ENCODE results near the gene LRP1.

LRP1 gene

DNA sequence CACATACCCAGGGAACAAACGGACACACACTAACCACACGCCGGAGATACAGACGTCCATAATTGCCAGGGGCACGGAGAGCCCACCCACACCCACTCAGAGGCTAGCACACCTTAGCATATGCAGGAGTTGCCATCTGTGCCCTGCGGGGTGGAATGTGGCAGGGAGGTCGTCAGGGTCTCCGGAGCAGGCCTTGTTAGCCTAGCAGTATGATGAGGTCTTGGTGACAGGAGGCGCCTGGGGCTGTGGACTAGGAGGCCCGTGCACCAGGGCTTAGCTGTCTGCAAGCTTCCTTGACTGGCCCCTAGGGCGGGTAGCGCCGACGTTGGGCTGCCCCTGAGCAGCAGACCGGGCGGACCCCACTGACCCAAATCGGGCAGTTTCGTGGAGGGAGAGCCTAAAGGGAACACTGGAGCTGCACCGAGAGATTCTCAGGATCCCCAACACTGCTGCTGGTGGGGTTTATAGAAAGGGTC, 112.7 kb downstream of the LRP1 start:
- no peak for DNase-seq

- no peak for DNase-seq
Observed at GRCh38 chr12:57241402-57242310, 113.4 kb downstream of the LRP1 start.

DNA sequence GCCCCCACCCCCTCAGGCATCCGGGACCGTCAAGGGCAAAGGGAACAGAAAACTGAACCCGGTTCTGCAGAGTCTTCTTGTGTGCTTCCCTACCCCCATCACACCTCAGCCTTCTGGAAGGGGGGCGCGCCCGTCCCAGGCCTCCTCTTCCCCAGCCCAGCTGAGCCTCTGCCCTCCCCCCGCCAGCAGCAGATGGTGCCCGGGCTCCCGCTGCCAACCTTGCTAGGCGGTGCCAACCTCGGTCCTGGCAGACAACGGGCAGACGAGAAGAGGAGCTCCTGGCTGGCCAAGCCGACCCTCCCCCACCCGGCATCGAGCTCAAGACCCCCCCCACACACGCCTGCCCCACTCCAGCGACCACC, 114.0 kb downstream of the LRP1 start:
- DNase-seq: no peak

- DNase-seq: peak; percentile 88
Observed at GRCh38 chr12:57242691-57243454, 114.6 kb downstream of the LRP1 start.

GRCh38 chr12:57243521-57244311, 115.4 kb downstream of the LRP1 start:
- peak; percentile 84 for DNase-seq

GRCh38 chr12:57244312-57244696, 116.0 kb downstream of the LRP1 start:
- DNase-seq: no peak

DNA sequence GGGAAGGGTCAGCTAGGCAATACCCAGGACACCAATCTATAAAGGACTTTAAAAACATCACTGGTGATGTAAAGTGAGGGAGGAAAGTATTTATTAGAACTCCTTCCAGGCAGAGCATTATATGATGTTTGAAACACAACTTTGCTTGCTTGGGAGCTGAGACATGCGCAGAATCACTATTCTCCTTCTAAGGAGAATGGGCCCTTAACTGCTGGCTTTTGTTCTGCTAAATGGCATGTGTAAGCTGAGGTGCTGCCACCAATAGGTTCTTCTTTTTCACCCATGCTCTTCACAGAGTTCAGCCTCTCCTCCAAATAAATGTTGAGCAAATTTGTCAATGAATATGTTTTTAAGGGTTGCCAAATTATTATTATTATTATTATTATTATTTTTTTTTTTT, 118.8 kb downstream of the LRP1 start:
- no peak for DNase-seq

- DNase-seq: no peak
Observed at GRCh38 chr12:57248934-57249742, 120.9 kb downstream of the LRP1 start.

DNA sequence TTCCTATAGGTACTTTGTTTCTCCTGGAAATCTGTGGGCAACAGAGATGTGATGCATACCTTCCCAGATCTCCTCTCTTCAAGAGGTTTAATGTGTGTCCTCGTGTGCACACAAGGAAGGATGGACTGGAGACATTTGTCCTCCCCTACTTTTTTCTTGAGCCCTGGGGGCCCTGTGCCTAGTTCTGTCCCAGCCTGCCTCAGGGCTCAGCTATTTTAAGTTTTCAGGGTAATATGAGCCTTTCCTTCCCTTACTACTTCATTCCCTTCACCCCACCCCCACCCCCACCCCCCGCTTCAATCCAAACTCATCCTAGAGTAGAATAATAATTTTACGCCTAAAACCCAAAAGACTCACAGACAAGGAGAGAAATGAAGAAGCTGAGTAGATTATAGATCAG, 122.3 kb downstream of the LRP1 start:
- DNase-seq: no peak

DNA sequence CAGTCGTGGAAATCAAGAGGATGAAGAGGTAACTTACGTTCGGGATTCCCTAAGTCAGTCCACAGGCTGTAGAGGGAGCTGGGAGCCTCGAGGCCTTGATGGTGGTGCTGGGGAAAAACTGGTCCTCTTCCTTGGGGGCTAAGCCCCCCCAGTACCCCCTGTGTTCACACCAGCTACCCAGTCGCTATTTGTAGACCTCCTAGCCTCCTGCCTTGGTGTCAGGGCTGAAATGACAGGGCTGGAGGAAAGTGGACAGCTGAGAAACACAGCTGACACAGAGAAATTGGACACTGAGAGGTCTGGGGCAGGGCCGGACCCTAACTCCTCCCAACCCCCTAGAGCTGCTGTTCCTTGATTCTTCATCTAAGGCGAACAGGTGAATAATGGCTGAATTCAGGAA, 122.7 kb downstream of the LRP1 start, which contains the start of gene STAC3:
STAC3 (minus strand) TSS at position 232 of the 400 bp plus-strand sequence. CDS start 1,551 bp downstream, outside the sequence.
- no peak for DNase-seq

DNA sequence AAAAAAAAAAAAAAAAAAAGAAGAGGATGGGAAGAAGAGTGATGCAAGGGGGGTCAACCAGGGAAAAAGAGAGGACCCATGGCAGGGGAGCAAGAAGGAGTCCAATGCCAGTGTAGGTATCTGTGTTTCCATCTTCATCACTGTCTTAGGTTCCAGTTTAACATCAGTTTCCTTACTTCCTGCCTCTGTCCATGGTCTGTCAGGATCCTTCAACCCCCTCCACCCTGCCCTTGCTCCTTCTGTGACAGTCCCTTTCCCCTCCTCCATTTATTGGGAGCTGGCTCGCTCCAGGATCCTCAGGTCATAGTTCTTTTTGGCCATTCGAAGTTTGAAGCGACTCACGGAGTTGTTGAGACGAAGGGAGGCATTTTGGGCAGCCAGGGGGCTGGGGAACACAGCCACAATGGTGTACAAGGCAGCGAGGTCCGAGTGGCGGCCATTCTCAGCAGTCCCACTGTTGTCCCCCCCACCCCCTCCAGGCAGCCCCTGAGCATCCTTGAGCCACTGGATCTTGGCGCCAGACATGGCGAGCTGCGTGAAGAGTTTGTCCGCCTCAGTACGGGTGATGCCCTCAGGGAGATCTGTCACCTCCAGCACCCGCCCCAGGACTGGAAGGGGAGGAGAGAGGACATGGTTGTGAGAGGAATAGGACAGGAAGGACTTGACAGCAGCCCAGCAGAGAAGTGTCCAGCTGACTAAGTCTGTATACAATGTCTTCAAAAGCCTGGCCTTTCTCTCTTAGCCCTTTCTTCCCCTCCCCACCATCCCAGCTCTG, 126.4 kb downstream of the LRP1 start:
- no peak for DNase-seq

DNA sequence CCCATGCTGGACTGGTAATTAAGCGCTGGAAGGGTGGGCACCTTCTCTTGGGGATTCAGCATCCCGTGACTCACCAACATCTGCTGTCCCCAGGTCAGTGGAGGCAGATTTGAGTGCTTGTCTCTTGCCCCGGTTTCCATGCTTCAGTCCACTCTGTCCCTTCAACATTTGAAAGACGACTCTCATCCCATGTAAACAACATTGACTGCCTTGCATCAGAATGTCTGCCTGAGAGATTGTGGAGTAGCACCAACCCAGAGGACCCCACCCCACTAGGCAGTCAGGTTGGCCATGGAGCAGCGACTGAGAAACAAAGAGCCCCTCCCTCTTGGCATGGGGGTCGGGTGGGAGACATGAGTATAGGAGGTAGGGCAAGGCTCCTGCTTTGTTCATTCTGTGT, 127.6 kb downstream of the LRP1 start:
- no peak for DNase-seq

DNA sequence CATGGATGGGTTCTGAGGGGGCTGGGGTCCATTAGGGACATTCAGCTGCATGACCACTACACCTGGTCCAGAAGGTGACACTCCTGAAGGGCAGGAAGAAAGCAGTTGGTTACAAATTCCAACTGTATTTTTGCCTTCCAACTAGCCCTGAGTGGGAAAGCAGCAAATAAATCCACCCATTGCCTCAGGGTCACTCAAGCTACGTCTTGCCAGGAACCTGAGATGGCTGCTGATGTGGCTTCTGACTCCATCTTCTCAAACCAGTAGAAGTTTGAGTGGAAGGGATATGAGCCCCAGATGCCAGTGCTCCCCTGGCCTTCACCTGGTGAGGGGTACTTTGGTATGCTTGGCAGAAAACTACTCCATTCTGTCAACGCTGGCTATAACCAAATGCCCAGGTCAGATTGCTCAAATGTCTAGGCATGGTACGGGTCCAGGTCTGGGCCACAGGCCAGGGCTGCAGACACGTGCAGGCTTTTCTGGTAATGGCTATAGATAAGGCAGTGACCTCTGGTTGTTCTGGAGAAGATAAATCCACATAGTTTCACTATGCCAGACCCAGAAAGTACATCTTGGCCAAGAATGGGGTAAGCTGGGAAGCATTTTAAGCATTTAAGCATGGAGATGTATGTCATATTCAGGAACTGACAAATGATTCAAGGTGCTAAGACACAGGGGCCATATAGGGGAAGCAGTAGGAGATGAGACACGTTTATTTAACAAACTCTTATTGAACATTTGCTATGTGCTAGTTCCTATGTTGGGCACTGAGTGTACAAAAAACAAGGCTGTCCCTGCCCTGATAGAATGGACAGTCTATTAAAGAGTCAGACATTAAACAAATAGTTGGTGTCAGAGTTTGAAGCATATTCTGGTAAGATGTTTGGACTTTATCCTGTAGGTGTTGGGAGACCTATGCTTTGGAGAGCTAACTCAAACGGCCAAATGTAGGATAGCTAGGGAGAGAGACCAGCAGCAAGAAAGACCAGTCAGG, 131.0 kb downstream of the LRP1 start:
- DNase-seq: no peak

DNA sequence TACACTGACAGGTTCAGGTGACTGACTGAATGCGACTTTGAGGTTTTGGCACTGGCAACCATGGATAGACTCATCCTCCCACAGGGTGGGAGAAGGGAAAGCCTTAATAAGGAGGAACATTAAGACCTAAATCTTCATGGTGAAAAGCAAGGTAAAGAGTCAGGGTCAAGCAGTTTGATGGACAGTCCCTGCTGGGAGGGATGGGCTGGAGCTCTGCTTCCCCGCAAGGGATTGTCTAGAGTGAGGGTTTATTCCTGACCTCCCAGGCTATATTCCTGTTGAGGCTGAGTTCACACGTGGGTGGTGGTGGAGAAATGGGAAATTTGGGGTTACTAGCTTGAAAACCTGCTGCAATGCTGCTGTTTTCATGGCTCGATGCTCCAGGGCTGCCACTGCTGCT, 132.1 kb downstream of the LRP1 start:
- DNase-seq: no peak

DNA sequence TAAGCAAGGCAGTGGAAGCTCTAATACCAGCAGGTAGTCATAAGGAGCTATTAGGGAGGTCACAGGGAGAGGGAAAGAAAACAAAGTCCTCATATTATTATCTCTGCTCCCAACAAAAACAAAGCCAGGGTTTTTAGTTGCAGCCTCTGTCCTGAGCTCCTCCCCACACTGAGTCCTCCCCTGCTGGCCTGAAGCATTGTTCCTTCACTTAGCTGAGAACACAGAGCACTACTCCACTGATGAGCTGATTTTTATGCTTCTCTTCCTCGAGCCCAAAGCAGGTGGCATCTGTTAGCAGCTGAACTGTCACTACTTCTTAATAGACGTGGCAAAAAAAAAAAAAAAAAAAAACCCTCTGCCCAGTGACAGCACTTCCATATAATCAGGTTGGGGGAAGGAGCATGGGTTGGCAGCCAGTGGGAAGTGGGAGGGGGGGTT, 133.2 kb downstream of the LRP1 start:
- DNase-seq: peak; percentile 23

GRCh38 chr12:57262126-57262822, 134.0 kb downstream of the LRP1 start:
- DNase-seq: no peak

All from NCI-H1436 (cell line).